Measurements from ENCODE around the gene PGK1. TPM values are rescaled to one million over a fixed set of nuclear protein-coding genes. Genes with fewer than 3 reads are reported as not detected.
"Not testable (repeated sequence)": the region's sequence is repeated elsewhere in the genome, so short reads cannot be mapped to it uniquely, and the experiment has no call there.

Gene PGK1
- total RNA-seq, 3 donors from 2014 or later: 122 to 149 (median 126) TPM

- Histone ChIP-seq H3K4me3 (no peak overlapping the region), H3K9me3 (no peaks in the 10 kb centered on the region), H3K27me3 (peaks cover 0 to 28% of the 10 kb centered on the region in 2 donors), H3K27ac (no peak overlapping the region), H3K4me1 (no peaks in the 10 kb centered on the region), H3K36me3 (no peaks in the 10 kb centered on the region)
- DNase-seq (ENCODE audit: low spot score in 2 of 2): no peak
- intact Hi-C loops (cut with DNase I; ENCODE audit: low total_unique reads): no loop called here
- TF ChIP-seq CTCF (IDR thresholded peaks at IDR 0.05): no peak
- TF ChIP-seq POLR2AphosphoS5 (IDR thresholded peaks at IDR 0.05): no peak
- no peak for TF ChIP-seq POLR2A (IDR thresholded peaks at IDR 0.05)
Measured at GRCh38 chrX:78125148-78125547, 21.1 kb downstream of the PGK1 start.

GRCh38 chrX:78125781-78126180 lies 21.7 kb downstream of the PGK1 start:
- DNase-seq (ENCODE audit: low spot score in 2 of 2); H3K4me1 ChIP-seq; H3K4me3 ChIP-seq; H3K36me3 ChIP-seq; H3K27ac ChIP-seq; intact Hi-C loops (cut with DNase I; ENCODE audit: low total_unique reads); H3K9me3 ChIP-seq: not testable (repeated sequence)
- peaks cover 0 to 28% of the 10 kb centered on the region in 2 donors for H3K27me3 ChIP-seq

- Histone ChIP-seq H3K4me1 (no peaks in the 10 kb centered on the region), H3K9me3 (no peaks in the 10 kb centered on the region), H3K36me3 (no peaks in the 10 kb centered on the region), H3K4me3 (no peak overlapping the region), H3K27ac (no peak overlapping the region), H3K27me3 (peaks cover 0 to 18% of the 10 kb centered on the region in 2 donors)
- intact Hi-C loops (cut with DNase I; ENCODE audit: low total_unique reads): no loop called here
- TF ChIP-seq CTCF (IDR thresholded peaks at IDR 0.05): no peak
- no peak for TF ChIP-seq POLR2A (IDR thresholded peaks at IDR 0.05)
- no peak for TF ChIP-seq POLR2AphosphoS5 (IDR thresholded peaks at IDR 0.05)
- no peak for DNase-seq (ENCODE audit: low spot score in 2 of 2)
Measured at GRCh38 chrX:78129714-78130113, 25.7 kb downstream of the PGK1 start.

GRCh38 chrX:78130396-78130795 lies 26.3 kb downstream of the PGK1 start:
- Histone ChIP-seq H3K4me3 (no peak overlapping the region), H3K27ac (no peak overlapping the region), H3K4me1 (no peaks in the 10 kb centered on the region), H3K36me3 (no peaks in the 10 kb centered on the region), H3K9me3 (no peaks in the 10 kb centered on the region), H3K27me3 (peaks cover 0 to 12% of the 10 kb centered on the region in 2 donors)
- intact Hi-C loops (cut with DNase I; ENCODE audit: low total_unique reads): no loop called here
- TF ChIP-seq POLR2AphosphoS5 (IDR thresholded peaks at IDR 0.05) (no peak), CTCF (IDR thresholded peaks at IDR 0.05) (no peak), POLR2A (IDR thresholded peaks at IDR 0.05) (no peak)
- no peak for DNase-seq (ENCODE audit: low spot score in 2 of 2)

GRCh38 chrX:78131117-78131516 lies 27.1 kb downstream of the PGK1 start:
- Histone ChIP-seq H3K9me3 (no peaks in the 10 kb centered on the region), H3K27ac (no peak overlapping the region), H3K27me3 (peaks cover 0 to 14% of the 10 kb centered on the region in 2 donors), H3K4me1 (no peaks in the 10 kb centered on the region), H3K4me3 (no peak overlapping the region), H3K36me3 (no peaks in the 10 kb centered on the region)
- TF ChIP-seq POLR2A (IDR thresholded peaks at IDR 0.05) (no peak), POLR2AphosphoS5 (IDR thresholded peaks at IDR 0.05) (no peak), CTCF (IDR thresholded peaks at IDR 0.05) (no peak)
- no peak for DNase-seq (ENCODE audit: low spot score in 2 of 2)
- intact Hi-C loops (cut with DNase I; ENCODE audit: low total_unique reads): no loop called here

Measured in breast epithelium (tissue), 4 donors.